ENCODE results near the gene WFIKKN2. TPM values are rescaled to one million over a fixed set of nuclear protein-coding genes. Genes with fewer than 3 reads are reported as not detected.
A peak's percentile ranks its signal among the peaks of the same experiment; 100 is the strongest.

The WFIKKN2 gene
- total RNA-seq, 1 experiment from 2014 or later: not detected

- ChIA-PET POLR2A (ENCODE audit: low non-redundant PET) (interaction anchor here (0.6 kb wide), 1 partner anchor 107 kb away, joined by 3 read pairs; no protein-coding TSS in a partner anchor), CTCF (interaction anchor here (0.6 to 4.0 kb wide), 3 partner anchors 58 to 213 kb away, joined by 3 to 22 read pairs (median 14); no protein-coding TSS in a partner anchor)
- intact Hi-C loops (cut with micrococcal nuclease; ENCODE audit: unreplicated experiment): loop anchor here (1.0 to 2.0 kb wide), 2 partner anchors 59 to 295 kb away; partner anchors contain the start of gene SPATA20
- H3K27me3 ChIP-seq (replicated peaks; ENCODE audit: insufficient read depth, low read depth, low read length, poor library complexity): no peaks in the 10 kb centered on the region
- DNase-seq (ENCODE audit: low spot score): peak; percentile 81
- H3K4me3 ChIP-seq (ENCODE audit: low read depth, low read length, poor library complexity, severe bottlenecking): no peak overlapping the region
- H3K27ac ChIP-seq (ENCODE audit: low read depth, low read length, poor library complexity, severe bottlenecking): no peak overlapping the region
- TF ChIP-seq CTCF (conservative IDR thresholded peaks at IDR 0.05; ENCODE audit: low read depth, low read length): peak; percentile 86
- no peak for TF ChIP-seq EZH2 (IDR thresholded peaks at IDR 0.05; ENCODE audit: borderline replicate concordance, low read depth, low read length, poor library complexity, severe bottlenecking)
- no peaks in the 10 kb centered on the region for H3K36me3 ChIP-seq (ENCODE audit: insufficient read depth, low read length, poor library complexity, severe bottlenecking)
- no TSS peak for BruUV-seq (replicated peaks)
- no peaks in the 10 kb centered on the region for H3K9me3 ChIP-seq (ENCODE audit: low read depth, low read length, poor library complexity, severe bottlenecking)
- no peaks in the 10 kb centered on the region for H3K4me1 ChIP-seq (ENCODE audit: insufficient read depth, low read length, poor library complexity, severe bottlenecking)
Observed at GRCh38 chr17:50841949-50842354, 6.6 kb downstream of the WFIKKN2 start.

- no TSS peak for BruUV-seq (replicated peaks)
- intact Hi-C loops (cut with micrococcal nuclease; ENCODE audit: unreplicated experiment): loop anchor here (1.0 to 2.0 kb wide), 2 partner anchors 59 to 296 kb away; partner anchors contain the start of gene SPATA20
- Histone ChIP-seq H3K9me3 (ENCODE audit: low read depth, low read length, poor library complexity, severe bottlenecking) (no peaks in the 10 kb centered on the region), H3K27ac (ENCODE audit: low read depth, low read length, poor library complexity, severe bottlenecking) (no peak overlapping the region), H3K36me3 (ENCODE audit: insufficient read depth, low read length, poor library complexity, severe bottlenecking) (no peaks in the 10 kb centered on the region), H3K27me3 (replicated peaks; ENCODE audit: insufficient read depth, low read depth, low read length, poor library complexity) (no peaks in the 10 kb centered on the region), H3K4me3 (ENCODE audit: low read depth, low read length, poor library complexity, severe bottlenecking) (no peak overlapping the region), H3K4me1 (ENCODE audit: insufficient read depth, low read length, poor library complexity, severe bottlenecking) (no peaks in the 10 kb centered on the region)
- TF ChIP-seq CTCF (conservative IDR thresholded peaks at IDR 0.05; ENCODE audit: low read depth, low read length) (no peak), EZH2 (IDR thresholded peaks at IDR 0.05; ENCODE audit: borderline replicate concordance, low read depth, low read length, poor library complexity, severe bottlenecking) (no peak)
- CTCF ChIA-PET: interaction anchor here (0.7 to 4.0 kb wide), 2 partner anchors 59 to 63 kb away, joined by 3 to 22 read pairs; no protein-coding TSS in a partner anchor
- no peak for DNase-seq (ENCODE audit: low spot score)
- POLR2A ChIA-PET (ENCODE audit: low non-redundant PET): no interaction called here
Observed at GRCh38 chr17:50842506-50843149, 7.2 kb downstream of the WFIKKN2 start.

- Histone ChIP-seq H3K4me1 (ENCODE audit: insufficient read depth, low read length, poor library complexity, severe bottlenecking) (no peaks in the 10 kb centered on the region), H3K9me3 (ENCODE audit: low read depth, low read length, poor library complexity, severe bottlenecking) (no peaks in the 10 kb centered on the region), H3K4me3 (ENCODE audit: low read depth, low read length, poor library complexity, severe bottlenecking) (no peak overlapping the region), H3K27ac (ENCODE audit: low read depth, low read length, poor library complexity, severe bottlenecking) (no peak overlapping the region), H3K36me3 (ENCODE audit: insufficient read depth, low read length, poor library complexity, severe bottlenecking) (no peaks in the 10 kb centered on the region), H3K27me3 (replicated peaks; ENCODE audit: insufficient read depth, low read depth, low read length, poor library complexity) (no peaks in the 10 kb centered on the region)
- intact Hi-C loops (cut with micrococcal nuclease; ENCODE audit: unreplicated experiment): loop anchor here (2.0 kb wide), 1 partner anchor 297 kb away; the partner anchor contains the start of gene SPATA20
- POLR2A ChIA-PET (ENCODE audit: low non-redundant PET): no interaction called here
- DNase-seq (ENCODE audit: low spot score): no peak
- no TSS peak for BruUV-seq (replicated peaks)
- CTCF ChIA-PET: interaction anchor here (0.7 to 4.0 kb wide), 2 partner anchors 19 to 59 kb away, joined by 3 to 22 read pairs; no protein-coding TSS in a partner anchor
- no peak for TF ChIP-seq CTCF (conservative IDR thresholded peaks at IDR 0.05; ENCODE audit: low read depth, low read length)
- TF ChIP-seq EZH2 (IDR thresholded peaks at IDR 0.05; ENCODE audit: borderline replicate concordance, low read depth, low read length, poor library complexity, severe bottlenecking): no peak
Observed at GRCh38 chr17:50843150-50843905, 7.9 kb downstream of the WFIKKN2 start.
